ENCODE measurements around the gene NFRKB. TPM values are rescaled to one million over a fixed set of nuclear protein-coding genes. Genes with fewer than 3 reads are reported as not detected.
A peak's percentile ranks its signal among the peaks of the same experiment; 100 is the strongest.

Gene NFRKB
- total RNA-seq, 1 donor from 2014 or later: 20.6 TPM

GRCh38 chr11:129846508-129847335 is 48.7 kb downstream of the NFRKB start:
- peak; percentile 92 for DNase-seq (ENCODE audit: low read depth)

Other genes with a start within 250 kb of the NFRKB start
- gene TMEM45B, start 79.7 kb downstream of the NFRKB start, total RNA-seq: 0.19 TPM in 1 of 2 replicates, not detected in the other
- 7.0 and 8.1 TPM in 2 replicates for gene PRDM10, start 107.3 kb upstream of the NFRKB start, total RNA-seq
- gene APLP2, start 174.3 kb upstream of the NFRKB start, total RNA-seq: 120 and 177 TPM in 2 replicates

All from myocyte (in vitro differentiated cells).